GM21526 (cell line): ENCODE measurements around the gene TIMM44.
"Not testable (repeated sequence)": the region's sequence is repeated elsewhere in the genome, so short reads cannot be mapped to it uniquely, and the experiment has no call there.

ENCODE experiments used
- ATAC-seq: cut with Tn5 transposase; IDR thresholded peaks from one replicate; pipeline ENCODE4 v1.9.1; 2021; ENCODE audit warnings: moderate library complexity; ENCODE audit not compliant: unreplicated experiment, low FRiP score

TIMM44 gene

GRCh38 chr19:7977723-7978040 lies 34.2 kb upstream of the TIMM44 start:
- no peak for ATAC-seq

- no peak for ATAC-seq
Measured at GRCh38 chr19:7977021-7977722, 33.7 kb upstream of the TIMM44 start.

GRCh38 chr19:7976461-7976860 lies 33.0 kb upstream of the TIMM44 start:
- no peak for ATAC-seq

GRCh38 chr19:7975037-7975436 lies 31.6 kb upstream of the TIMM44 start:
- ATAC-seq = no peak

GRCh38 chr19:7973883-7974282 lies 30.4 kb upstream of the TIMM44 start:
- ATAC-seq = no peak

GRCh38 chr19:7971553-7972520 lies 28.4 kb upstream of the TIMM44 start:
- no peak for ATAC-seq

- no peak for ATAC-seq
Measured at GRCh38 chr19:7970716-7971448, 27.4 kb upstream of the TIMM44 start.

- ATAC-seq = no peak
Measured at GRCh38 chr19:7969555-7969939, 26.1 kb upstream of the TIMM44 start.

- no peak for ATAC-seq
Measured at GRCh38 chr19:7968796-7969554, 25.5 kb upstream of the TIMM44 start.

GRCh38 chr19:7968008-7968795 lies 24.7 kb upstream of the TIMM44 start:
- ATAC-seq = no peak

- ATAC-seq = no peak
Measured at GRCh38 chr19:7965921-7966665, 22.6 kb upstream of the TIMM44 start.

- no peak for ATAC-seq
Measured at GRCh38 chr19:7965259-7965841, 21.9 kb upstream of the TIMM44 start.

GRCh38 chr19:7963566-7963965 lies 20.1 kb upstream of the TIMM44 start:
- no peak for ATAC-seq

- ATAC-seq = no peak
Measured at GRCh38 chr19:7962644-7963268, 19.3 kb upstream of the TIMM44 start.

- ATAC-seq = no peak
Measured at GRCh38 chr19:7961920-7962626, 18.6 kb upstream of the TIMM44 start.

- not testable (repeated sequence) for ATAC-seq
Measured at GRCh38 chr19:7961082-7961481, 17.6 kb upstream of the TIMM44 start.

- ATAC-seq = no peak
Measured at GRCh38 chr19:7959211-7959610, 15.7 kb upstream of the TIMM44 start.

- no peak for ATAC-seq
Measured at GRCh38 chr19:7955696-7956095, 12.2 kb upstream of the TIMM44 start.
